ENCODE measurements around the gene OR5T3.
"Not testable (repeated sequence)": the region's sequence is repeated elsewhere in the genome, so short reads cannot be mapped to it uniquely, and the experiment has no call there.

Gene OR5T3

GRCh38 chr11:56251954-56252353, at the start of gene OR5T3:
TSS of gene OR5T3 (plus strand) at chr11:56252254. CDS start at chr11:56252254, 0 bp downstream.
- no peak for DNase-seq (ENCODE audit: low spot score)

GRCh38 chr11:56207790-56208189, 44.3 kb upstream of the OR5T3 start:
- DNase-seq (ENCODE audit: low spot score): no peak

- DNase-seq (ENCODE audit: low spot score): no peak
These were observed 37.5 kb upstream of the OR5T3 start for GRCh38 chr11:56214537-56214936.

- not testable (repeated sequence) for DNase-seq (ENCODE audit: low spot score)
These were observed 32.3 kb upstream of the OR5T3 start for GRCh38 chr11:56219735-56220134.

GRCh38 chr11:56234155-56234554, 17.9 kb upstream of the OR5T3 start, which contains the start of gene OR5T2:
TSS of gene OR5T2 (minus strand) at chr11:56234255. CDS start at chr11:56233062, 1,193 bp downstream.
- no peak for DNase-seq (ENCODE audit: low spot score)

GRCh38 chr11:56271092-56271491, 19.0 kb downstream of the OR5T3 start:
- DNase-seq (ENCODE audit: low spot score): no peak

- DNase-seq (ENCODE audit: low spot score): no peak
These were observed 21.8 kb downstream of the OR5T3 start, which contains the start of gene OR5T1 for GRCh38 chr11:56273854-56274253. TSS of gene OR5T1 (plus strand) at chr11:56274154. CDS start at chr11:56275639, 1,485 bp downstream.

- DNase-seq (ENCODE audit: low spot score): no peak
These were observed 40.1 kb downstream of the OR5T3 start, which contains the start of gene OR8H1 for GRCh38 chr11:56292154-56292553. TSS of gene OR8H1 (minus strand) at chr11:56292254. CDS start at chr11:56291062, 1,192 bp downstream.

- DNase-seq (ENCODE audit: low spot score): no peak
These were observed 44.8 kb downstream of the OR5T3 start for GRCh38 chr11:56296898-56297297.
